Measurements from ENCODE around the gene CEP250. TPM values are rescaled to one million over a fixed set of nuclear protein-coding genes. Genes with fewer than 3 reads are reported as not detected.
"Not testable (repeated sequence)": the region's sequence is repeated elsewhere in the genome, so short reads cannot be mapped to it uniquely, and the experiment has no call there.

Gene CEP250
- polyA plus RNA-seq, 10 donors = 21.7 to 35.4 (median 30.2) TPM

GRCh38 chr20:35517767-35518166 lies 62.4 kb downstream of the CEP250 start:
- DNase-seq = not testable (repeated sequence)

- DNase-seq = no peak
Measured at GRCh38 chr20:35518955-35519354, 63.6 kb downstream of the CEP250 start.

GRCh38 chr20:35523298-35523888 lies 68.0 kb downstream of the CEP250 start:
- DNase-seq = no peak

- no peak for DNase-seq
Measured at GRCh38 chr20:35525639-35526038, 70.2 kb downstream of the CEP250 start.

GRCh38 chr20:35527122-35527769 lies 71.8 kb downstream of the CEP250 start:
- DNase-seq = no peak

GRCh38 chr20:35529552-35529951 lies 74.2 kb downstream of the CEP250 start, which contains the start of gene C20orf173:
TSS of gene C20orf173 (minus strand) at chr20:35529652. CDS start at chr20:35529373, 279 bp downstream.
- DNase-seq = no peak

- DNase-seq = peak in 2 of 3 donors; percentile 28 to 29
Measured at GRCh38 chr20:35539756-35540212, 84.4 kb downstream of the CEP250 start.

GRCh38 chr20:35541118-35541782 lies 85.9 kb downstream of the CEP250 start:
- no peak for DNase-seq

- peak; percentile 95 to 98 (median 96) for DNase-seq
Measured at GRCh38 chr20:35541783-35542662, 86.6 kb downstream of the CEP250 start, which contains the start of gene ERGIC3. TSS of gene ERGIC3 (plus strand) at chr20:35542078. CDS start at chr20:35542098, 20 bp downstream.

GRCh38 chr20:35542990-35543389 lies 87.6 kb downstream of the CEP250 start:
- DNase-seq = no peak

GRCh38 chr20:35544436-35544835 lies 89.0 kb downstream of the CEP250 start:
- no peak for DNase-seq

GRCh38 chr20:35544941-35545340 lies 89.5 kb downstream of the CEP250 start:
- not testable (repeated sequence) for DNase-seq

- DNase-seq = no peak
Measured at GRCh38 chr20:35546127-35546526, 90.7 kb downstream of the CEP250 start.

GRCh38 chr20:35547329-35547728 lies 91.9 kb downstream of the CEP250 start:
- no peak for DNase-seq

- DNase-seq = peak in 2 of 3 donors; percentile 11 to 29
Measured at GRCh38 chr20:35551503-35551902, 96.1 kb downstream of the CEP250 start.

- no peak for DNase-seq
Measured at GRCh38 chr20:35552914-35553313, 97.5 kb downstream of the CEP250 start.

- DNase-seq = not testable (repeated sequence)
Measured at GRCh38 chr20:35555461-35555860, 100.1 kb downstream of the CEP250 start.

- no peak for DNase-seq
Measured at GRCh38 chr20:35555951-35556645, 100.7 kb downstream of the CEP250 start.

- no peak for DNase-seq
Measured at GRCh38 chr20:35556871-35557270, 101.5 kb downstream of the CEP250 start.

GRCh38 chr20:35558451-35558850 lies 103.1 kb downstream of the CEP250 start:
- DNase-seq = no peak

Data from muscle of back (tissue), 11 donors.